Mesenchymal stem cell (in vitro differentiated cells and primary cell): ENCODE measurements around the gene KCNG2.

ENCODE experiments used
- DNase-seq: peaks from one replicate; pipeline ENCODE4 v3.0.0-alpha.2; 2013
- H2AFZ ChIP-seq: one replicate; pipeline ENCODE4 v1.6.1; 2013; ENCODE audit warnings: low read depth, mild to moderate bottlenecking, control low read depth, inconsistent platforms, low read length, moderate library complexity
- H2AK5ac ChIP-seq: 2 replicates; pipeline ENCODE4 v1.6.1; 2013; ENCODE audit warnings: low read length, moderate library complexity, mild to moderate bottlenecking, inconsistent platforms; ENCODE audit not compliant: severe bottlenecking
- H2BK120ac ChIP-seq: one replicate; pipeline ENCODE4 v1.6.1; 2013; ENCODE audit warnings: low read depth, mild to moderate bottlenecking, inconsistent platforms, low read length, moderate library complexity
- H2BK12ac ChIP-seq, 2 experiments: one replicate each; pipeline ENCODE4 v1.6.1; 2013; ENCODE audit warnings: inconsistent platforms in 2 of 2, low read length in 2 of 2, mild to moderate bottlenecking in 2 of 2, moderate library complexity in 2 of 2, control low read depth in 1 of 2
- H2BK15ac ChIP-seq: one replicate; pipeline ENCODE4 v1.6.1; 2013; ENCODE audit warnings: mild to moderate bottlenecking, low read depth, inconsistent platforms; ENCODE audit not compliant: poor library complexity, severe bottlenecking
- H2BK5ac ChIP-seq: 2 replicates; pipeline ENCODE4 v1.6.1; 2013; ENCODE audit warnings: low read depth, mild to moderate bottlenecking, low read length, control low read depth, inconsistent platforms; ENCODE audit not compliant: poor library complexity, severe bottlenecking
- H3K14ac ChIP-seq, 2 experiments: one replicate each; pipeline ENCODE4 v1.6.1; 2013; ENCODE audit warnings: inconsistent platforms in 2 of 2, low read length in 2 of 2, control low read depth in 1 of 2, mild to moderate bottlenecking in 1 of 2, moderate library complexity in 1 of 2
- H3K18ac ChIP-seq, 2 experiments: one replicate each; pipeline ENCODE4 v1.6.1; 2013; ENCODE audit warnings: inconsistent platforms in 2 of 2, low read length in 2 of 2, control low read depth in 1 of 2, low read depth in 1 of 2, mild to moderate bottlenecking in 1 of 2
- H3K23ac ChIP-seq, 2 experiments: one replicate each; pipeline ENCODE4 v1.6.1; 2013; ENCODE audit warnings: inconsistent platforms in 2 of 2, low read length in 2 of 2, mild to moderate bottlenecking in 2 of 2, moderate library complexity in 2 of 2, control low read depth in 1 of 2
- H3K27ac ChIP-seq: 2 replicates; pipeline ENCODE4 v1.5.1; 2013; ENCODE audit warnings: mild to moderate bottlenecking, moderate library complexity, low read length, control low read depth, inconsistent platforms; ENCODE audit not compliant: poor library complexity, severe bottlenecking
- H3K27me3 ChIP-seq, 2 experiments: 2 replicates each; pipeline versions ENCODE4 v1.6.1 to v1.7.0; 2013; ENCODE audit warnings: low read length in 2 of 2, mild to moderate bottlenecking in 2 of 2, moderate library complexity in 2 of 2, control low read depth in 1 of 2, inconsistent platforms in 1 of 2; ENCODE audit not compliant: control insufficient read depth in 1 of 2, insufficient read depth in 1 of 2
- H3K36me3 ChIP-seq, 2 experiments: 2 replicates each; pipeline versions ENCODE4 v1.6.1 to v1.7.0; 2013; ENCODE audit warnings: low read length in 2 of 2, control low read depth in 1 of 2, inconsistent platforms in 1 of 2, low read depth in 1 of 2, mild to moderate bottlenecking in 1 of 2; ENCODE audit not compliant: insufficient read depth in 2 of 2, control insufficient read depth in 1 of 2
- H3K4ac ChIP-seq, 2 experiments: one replicate each; pipeline ENCODE4 v1.6.1; 2013; ENCODE audit warnings: inconsistent platforms in 2 of 2, low read length in 2 of 2, mild to moderate bottlenecking in 2 of 2, moderate library complexity in 2 of 2, control low read depth in 1 of 2, low read depth in 1 of 2
- H3K4me1 ChIP-seq: 2 replicates; pipeline ENCODE4 v1.6.1; 2013; ENCODE audit warnings: low read depth, low read length, control low read depth; ENCODE audit not compliant: control insufficient read depth, insufficient read depth
- H3K4me2 ChIP-seq: 2 replicates; pipeline ENCODE4 v1.6.1; 2013; ENCODE audit warnings: low read length, mild to moderate bottlenecking, inconsistent platforms; ENCODE audit not compliant: poor library complexity, severe bottlenecking
- H3K4me3 ChIP-seq, 2 experiments: 2 replicates each; pipeline versions ENCODE4 v1.5.1 to v1.7.0; 2013; ENCODE audit warnings: low read length in 2 of 2, mild to moderate bottlenecking in 2 of 2, control low read depth in 1 of 2, low read depth in 1 of 2; ENCODE audit not compliant: insufficient read depth in 1 of 2
- H3K79me1 ChIP-seq: replicated peaks from 2 replicates; pipeline ENCODE4 v1.6.1; 2013; ENCODE audit warnings: mild to moderate bottlenecking, control low read depth, low read length, inconsistent platforms; ENCODE audit not compliant: poor library complexity, severe bottlenecking
- H3K9ac ChIP-seq: 2 replicates; pipeline ENCODE4 v1.7.0; 2013; ENCODE audit warnings: mild to moderate bottlenecking, low read length, moderate library complexity
- H3K9me3 ChIP-seq: 2 replicates; pipeline ENCODE4 v1.7.0; 2013; ENCODE audit warnings: mild to moderate bottlenecking, low read length; ENCODE audit not compliant: control insufficient read depth
- H4K8ac ChIP-seq: one replicate; pipeline ENCODE4 v1.6.1; 2013; ENCODE audit warnings: inconsistent platforms, mild to moderate bottlenecking, low read length, moderate library complexity
- H4K91ac ChIP-seq: one replicate; pipeline ENCODE4 v1.6.1; 2013; ENCODE audit warnings: mild to moderate bottlenecking, low read length, inconsistent platforms
- WGBS: methylation state at CpG from one replicate; pipeline ENCODE4 v1.1.7; 2013; ENCODE audit warnings: mixed read lengths; 5-methylcytosine and 5-hydroxymethylcytosine counted together

KCNG2 gene

GRCh38 chr18:79944126-79944731 lies 146.5 kb downstream of the KCNG2 start:
- peaks cover 53% of the 10 kb centered on the region for H3K79me1 ChIP-seq
- H2BK12ac ChIP-seq, result no peak overlapping the region
- H3K36me3 ChIP-seq, result peaks cover 48 to 59% of the 10 kb centered on the region in 2 experiments
- no peak overlapping the region for H4K91ac ChIP-seq
- H3K4me2 ChIP-seq, result no peak overlapping the region
- peaks cover 20% of the 10 kb centered on the region for H3K4me1 ChIP-seq
- no peak overlapping the region for H3K23ac ChIP-seq
- H2AFZ ChIP-seq, result no peak overlapping the region
- no peak overlapping the region for H2AK5ac ChIP-seq
- H3K27ac ChIP-seq, result no peak overlapping the region
- H3K9ac ChIP-seq, result no peak overlapping the region
- no peaks in the 10 kb centered on the region for H3K27me3 ChIP-seq
- no peak overlapping the region for H3K14ac ChIP-seq
- no peak overlapping the region for H2BK15ac ChIP-seq
- DNase-seq, result no peak
- no peaks in the 10 kb centered on the region for H3K9me3 ChIP-seq
- 85% methylated on average over 11 of the region's 11 CpGs for WGBS
- H3K4ac ChIP-seq, result no peak overlapping the region
- no peak overlapping the region for H2BK120ac ChIP-seq
- H3K4me3 ChIP-seq, result no peak overlapping the region
- H2BK5ac ChIP-seq, result no peak overlapping the region
- no peak overlapping the region for H4K8ac ChIP-seq
- no peak overlapping the region for H3K18ac ChIP-seq

- no peak overlapping the region for H2BK120ac ChIP-seq
- no peak overlapping the region for H4K91ac ChIP-seq
- H3K9ac ChIP-seq, result no peak overlapping the region
- peaks cover 46 to 59% of the 10 kb centered on the region in 2 experiments for H3K36me3 ChIP-seq
- no peak overlapping the region for H3K14ac ChIP-seq
- no peak overlapping the region for H4K8ac ChIP-seq
- H3K9me3 ChIP-seq, result no peaks in the 10 kb centered on the region
- H3K79me1 ChIP-seq, result peaks cover 54% of the 10 kb centered on the region
- no peak overlapping the region for H3K18ac ChIP-seq
- H3K4ac ChIP-seq, result no peak overlapping the region
- H3K27ac ChIP-seq, result no peak overlapping the region
- no peaks in the 10 kb centered on the region for H3K27me3 ChIP-seq
- no peak overlapping the region for H2AFZ ChIP-seq
- no peak overlapping the region for H3K4me3 ChIP-seq
- 83% methylated on average over 1 of the region's 3 CpGs for WGBS
- no peak overlapping the region for H2BK5ac ChIP-seq
- H2BK12ac ChIP-seq, result no peak overlapping the region
- no peak overlapping the region for H2AK5ac ChIP-seq
- peaks cover 21% of the 10 kb centered on the region for H3K4me1 ChIP-seq
- no peak overlapping the region for H3K23ac ChIP-seq
- H3K4me2 ChIP-seq, result no peak overlapping the region
- no peak for DNase-seq
- H2BK15ac ChIP-seq, result peak overlapping the region; percentile 68
Observed at GRCh38 chr18:79944746-79945117, 147.0 kb downstream of the KCNG2 start.

- no peak for DNase-seq
- no peak overlapping the region for H3K4me3 ChIP-seq
- no peak overlapping the region for H3K18ac ChIP-seq
- H3K14ac ChIP-seq, result no peak overlapping the region
- peak overlapping the region in 1 of 2 experiments; percentile 35 for H3K23ac ChIP-seq
- no peaks in the 10 kb centered on the region for H3K9me3 ChIP-seq
- H2BK15ac ChIP-seq, result peak overlapping the region; percentile 68
- 91% methylated on average over 17 of the region's 17 CpGs for WGBS
- no peak overlapping the region for H3K4me2 ChIP-seq
- no peak overlapping the region for H3K4ac ChIP-seq
- no peak overlapping the region for H2BK12ac ChIP-seq
- H2AK5ac ChIP-seq, result no peak overlapping the region
- H3K4me1 ChIP-seq, result peaks cover 27% of the 10 kb centered on the region
- H3K27me3 ChIP-seq, result no peaks in the 10 kb centered on the region
- no peak overlapping the region for H3K27ac ChIP-seq
- no peak overlapping the region for H4K8ac ChIP-seq
- no peak overlapping the region for H2BK120ac ChIP-seq
- H4K91ac ChIP-seq, result peak overlapping the region; percentile 2
- peaks cover 57% of the 10 kb centered on the region for H3K79me1 ChIP-seq
- H2AFZ ChIP-seq, result no peak overlapping the region
- H3K9ac ChIP-seq, result no peak overlapping the region
- peaks cover 40 to 54% of the 10 kb centered on the region in 2 experiments for H3K36me3 ChIP-seq
- no peak overlapping the region for H2BK5ac ChIP-seq
Observed at GRCh38 chr18:79945118-79946042, 147.6 kb downstream of the KCNG2 start.

DNA sequence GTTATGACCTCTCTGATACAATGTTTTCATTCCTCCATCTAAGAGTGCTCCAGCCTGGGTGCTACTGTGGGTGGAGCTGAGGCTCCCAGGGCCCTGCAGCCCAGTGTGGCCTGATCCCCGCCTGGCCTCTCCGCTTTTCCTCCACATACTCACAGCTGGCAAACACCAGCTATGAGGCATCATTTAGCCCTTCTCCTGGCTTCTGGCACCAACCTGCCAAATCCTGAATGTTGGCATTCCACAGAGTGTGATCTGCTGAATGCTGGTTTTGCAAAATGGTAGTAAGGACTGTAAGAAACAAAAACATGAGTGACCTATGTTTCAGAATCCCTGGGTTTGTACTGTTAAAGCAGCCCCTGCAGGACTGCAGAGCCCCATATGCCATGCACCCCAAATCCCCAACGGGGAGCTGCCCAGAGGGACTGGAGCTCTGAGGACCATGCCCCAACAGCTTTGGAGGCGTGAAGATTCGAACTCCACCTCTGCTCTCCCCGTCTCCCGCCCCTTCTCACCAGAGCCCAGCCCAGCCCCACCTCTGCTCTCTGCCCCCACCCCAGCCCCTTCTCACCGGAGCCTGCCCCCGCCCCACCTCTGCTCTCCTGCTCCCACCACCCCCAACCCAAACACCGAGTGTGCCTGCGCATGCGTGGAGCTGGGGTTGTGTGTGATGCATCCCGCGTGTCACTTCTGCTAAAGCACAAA lies 149.5 kb downstream of the KCNG2 start:
- no peak overlapping the region for H3K14ac ChIP-seq
- no peak overlapping the region for H4K8ac ChIP-seq
- H2BK15ac ChIP-seq, result no peak overlapping the region
- no peak overlapping the region for H2BK12ac ChIP-seq
- H3K79me1 ChIP-seq, result peaks cover 48% of the 10 kb centered on the region
- H2AK5ac ChIP-seq, result no peak overlapping the region
- no peak overlapping the region for H3K23ac ChIP-seq
- H2AFZ ChIP-seq, result no peak overlapping the region
- H3K36me3 ChIP-seq, result peaks cover 21 to 36% of the 10 kb centered on the region in 2 experiments
- H3K18ac ChIP-seq, result no peak overlapping the region
- H3K9ac ChIP-seq, result no peak overlapping the region
- H3K27ac ChIP-seq, result no peak overlapping the region
- no peak overlapping the region for H2BK5ac ChIP-seq
- H2BK120ac ChIP-seq, result no peak overlapping the region
- WGBS, result 93% methylated on average over 7 of the region's 14 CpGs
- no peak overlapping the region for H3K4me3 ChIP-seq
- H3K27me3 ChIP-seq, result no peaks in the 10 kb centered on the region
- H3K4me1 ChIP-seq, result peaks cover 37% of the 10 kb centered on the region
- no peak overlapping the region for H3K4me2 ChIP-seq
- no peaks in the 10 kb centered on the region for H3K9me3 ChIP-seq
- no peak overlapping the region for H4K91ac ChIP-seq
- no peak for DNase-seq
- no peak overlapping the region for H3K4ac ChIP-seq
